ENCODE data around the gene SYT1.

The SYT1 gene

DNA sequence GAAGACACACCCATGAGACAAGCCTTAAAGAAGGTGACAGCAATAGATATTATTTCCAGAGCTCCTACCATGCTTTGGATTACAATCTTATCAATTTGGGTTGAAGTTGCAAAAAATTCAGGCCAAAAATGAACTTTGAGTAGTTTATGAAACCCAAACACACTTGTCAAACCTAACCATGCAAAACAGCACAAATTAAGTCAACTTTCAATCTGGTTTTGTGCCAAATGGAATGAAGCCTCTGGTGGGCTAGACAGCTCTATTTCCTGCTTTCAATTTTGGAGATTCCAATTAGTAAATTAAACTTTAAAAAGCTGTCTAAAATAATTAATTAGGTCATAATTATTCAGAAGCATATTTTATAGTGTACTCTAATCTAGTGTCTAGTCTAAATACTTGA lies 203.4 kb downstream of the SYT1 start:
- DNase-seq: no peak

DNA sequence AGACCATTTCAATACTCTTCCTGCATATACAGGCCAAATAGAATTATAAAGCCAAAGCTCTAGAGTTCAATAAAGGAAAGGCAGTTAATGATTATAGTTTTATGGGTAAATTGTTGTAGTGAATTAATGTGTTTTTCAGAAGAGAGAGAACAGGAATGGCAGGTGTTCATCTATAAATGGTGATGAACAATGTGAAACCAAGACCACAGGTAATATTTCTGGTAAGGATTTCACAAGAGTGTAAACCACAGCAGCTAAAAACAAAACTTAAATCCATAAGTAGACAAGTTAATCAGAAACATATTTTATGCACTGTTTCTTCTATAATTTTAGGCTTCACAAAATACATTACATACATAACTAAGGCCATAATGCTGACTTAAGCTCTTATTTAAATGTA lies 204.4 kb downstream of the SYT1 start:
- DNase-seq: no peak

DNA sequence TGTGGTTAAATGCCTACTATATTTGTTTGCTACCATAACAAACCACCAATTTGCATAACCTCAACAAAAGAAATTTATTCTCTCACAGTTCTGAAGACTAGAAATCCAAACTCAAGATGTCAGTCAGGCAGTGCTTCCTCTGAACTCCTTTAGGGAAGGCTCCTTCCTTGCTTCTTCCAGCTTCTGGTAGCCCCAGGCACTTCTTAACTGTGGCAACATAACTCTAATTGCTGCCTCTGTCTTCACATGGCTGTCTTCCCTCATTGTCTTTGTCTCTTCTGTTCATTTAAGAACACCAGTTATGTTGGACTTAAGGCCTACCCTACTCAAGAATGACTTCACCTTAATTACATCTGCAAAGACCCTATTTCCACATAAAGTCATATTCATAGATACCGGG lies 206.9 kb downstream of the SYT1 start:
- no peak for DNase-seq

DNA sequence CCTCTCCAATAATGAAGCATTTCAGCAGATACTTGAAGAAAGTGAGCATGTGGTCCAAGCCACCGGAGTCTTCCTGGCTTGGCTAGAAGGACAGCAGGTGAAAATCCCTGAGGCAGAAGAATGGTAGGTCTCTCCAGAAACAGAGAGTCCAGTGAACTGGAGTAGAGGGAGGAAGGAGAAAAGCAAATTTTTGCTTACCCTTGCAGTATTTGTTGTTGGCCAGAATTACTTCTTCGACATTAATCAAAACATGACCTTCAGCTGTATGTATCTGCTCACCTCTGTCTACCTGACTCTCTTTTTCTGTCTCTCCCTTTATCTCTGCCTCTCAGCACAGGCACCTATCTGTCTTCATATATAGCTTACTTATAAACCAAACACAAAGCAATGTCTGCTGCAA lies 208.9 kb downstream of the SYT1 start:
- no peak for DNase-seq

- no peak for DNase-seq
These were observed 218.0 kb downstream of the SYT1 start for GRCh38 chr12:79082595-79082994.

DNA sequence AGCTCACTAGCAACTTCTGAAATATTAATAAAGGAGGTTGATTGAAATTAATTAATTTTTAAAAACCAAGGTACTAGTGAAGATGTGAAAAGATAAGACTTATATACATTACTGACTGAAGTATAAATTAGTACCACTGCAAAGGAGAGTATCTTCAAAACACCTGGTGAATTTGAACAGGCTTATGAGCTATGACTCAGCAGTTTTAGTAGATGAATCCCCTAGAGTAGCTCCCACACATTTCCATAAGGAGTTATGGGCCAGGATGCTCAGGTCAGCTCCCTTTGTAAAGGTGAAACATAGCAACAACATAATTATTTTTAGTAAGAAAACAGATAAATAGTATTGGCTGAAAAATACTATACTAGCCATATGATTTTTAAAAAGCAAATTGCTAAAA lies 218.6 kb downstream of the SYT1 start:
- DNase-seq: no peak

GRCh38 chr12:79085106-79085682 lies 220.6 kb downstream of the SYT1 start:
- no peak for DNase-seq

GRCh38 chr12:79086541-79087296 lies 222.1 kb downstream of the SYT1 start:
- DNase-seq: no peak

GRCh38 chr12:79098530-79098929 lies 234.0 kb downstream of the SYT1 start:
- DNase-seq: no peak

- DNase-seq: no peak
These were observed 244.4 kb downstream of the SYT1 start for GRCh38 chr12:79108962-79109361.

- no peak for DNase-seq
These were observed 250.3 kb downstream of the SYT1 start for GRCh38 chr12:79114896-79115295.

DNA sequence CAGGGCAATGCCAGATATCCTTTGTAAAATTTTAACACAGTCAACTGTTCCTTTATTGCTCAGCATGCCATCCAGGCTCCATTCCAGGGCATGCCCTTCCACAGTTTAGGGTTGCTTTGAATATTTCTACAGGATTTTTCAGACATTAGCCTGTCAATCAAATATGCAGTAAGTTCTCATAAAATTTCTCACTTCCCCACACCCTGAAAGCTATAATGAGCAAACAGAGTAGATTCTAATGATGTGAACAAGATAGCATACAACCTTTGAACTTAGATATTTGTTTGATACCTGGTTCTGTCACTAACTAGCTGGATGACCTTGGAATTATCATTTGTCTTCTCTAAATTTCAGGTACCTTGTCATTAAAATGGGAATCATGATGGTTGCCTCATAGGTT lies 251.2 kb downstream of the SYT1 start:
- no peak for DNase-seq

GRCh38 chr12:79119796-79120195 lies 255.2 kb downstream of the SYT1 start:
- DNase-seq: no peak

DNA sequence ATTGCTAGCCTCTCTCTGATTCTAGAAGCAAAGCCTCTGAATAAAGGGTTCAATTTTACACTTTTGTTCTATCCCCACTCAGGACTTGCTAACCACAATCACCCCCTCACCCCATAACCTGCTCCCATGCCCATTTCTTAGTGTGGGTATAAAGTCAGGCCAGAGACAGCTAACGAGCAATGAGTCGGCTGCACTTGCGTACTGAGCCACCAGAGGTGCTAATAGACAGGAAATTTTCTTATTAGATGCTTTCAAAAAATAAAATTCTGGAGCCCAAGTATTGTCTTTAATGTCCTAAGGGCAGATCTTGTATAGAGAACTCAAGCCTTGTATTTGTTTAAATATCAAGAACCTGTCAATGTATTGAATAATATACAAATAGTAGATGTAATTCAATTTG lies 256.9 kb downstream of the SYT1 start:
- DNase-seq: no peak

DNA sequence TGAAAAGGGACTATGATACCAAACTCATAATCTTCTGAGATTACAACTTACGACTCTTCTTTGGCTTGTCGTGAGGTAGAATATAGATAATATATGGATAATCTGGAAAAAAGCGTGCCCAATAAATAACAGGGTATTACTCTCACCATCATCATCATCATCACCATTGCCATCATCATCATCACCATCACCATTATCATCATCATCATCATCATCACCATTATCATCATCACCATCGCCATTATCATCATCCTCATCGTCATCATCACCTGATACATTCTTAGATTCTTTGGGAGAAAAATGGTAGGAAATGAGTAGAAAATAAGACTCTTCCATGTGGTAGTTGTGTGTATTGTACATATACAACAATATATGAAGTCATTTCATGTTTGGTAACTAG lies 259.8 kb downstream of the SYT1 start:
- no peak for DNase-seq

- no peak for DNase-seq
These were observed 260.8 kb downstream of the SYT1 start for GRCh38 chr12:79125358-79125757.

- DNase-seq: no peak
These were observed 262.7 kb downstream of the SYT1 start for GRCh38 chr12:79127271-79127751.

DNA sequence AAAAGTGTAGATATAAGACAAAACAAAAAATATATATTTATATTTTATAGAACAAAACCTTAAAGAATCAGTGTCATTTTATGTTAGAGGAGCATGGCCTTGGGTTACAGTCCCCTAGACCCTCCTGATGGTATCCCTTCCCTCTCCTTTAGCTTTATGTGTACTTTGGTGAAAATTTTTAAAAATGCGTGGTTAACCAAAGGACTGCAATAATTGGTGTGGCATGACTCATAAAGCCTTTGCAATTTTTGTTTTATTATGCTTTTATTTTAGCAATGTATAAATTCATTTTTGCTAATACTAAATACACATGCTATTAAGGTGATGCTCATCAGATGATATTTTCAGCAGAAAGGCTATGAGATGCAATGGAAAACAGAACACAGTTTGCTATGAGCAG lies 264.4 kb downstream of the SYT1 start:
- no peak for DNase-seq

DNA sequence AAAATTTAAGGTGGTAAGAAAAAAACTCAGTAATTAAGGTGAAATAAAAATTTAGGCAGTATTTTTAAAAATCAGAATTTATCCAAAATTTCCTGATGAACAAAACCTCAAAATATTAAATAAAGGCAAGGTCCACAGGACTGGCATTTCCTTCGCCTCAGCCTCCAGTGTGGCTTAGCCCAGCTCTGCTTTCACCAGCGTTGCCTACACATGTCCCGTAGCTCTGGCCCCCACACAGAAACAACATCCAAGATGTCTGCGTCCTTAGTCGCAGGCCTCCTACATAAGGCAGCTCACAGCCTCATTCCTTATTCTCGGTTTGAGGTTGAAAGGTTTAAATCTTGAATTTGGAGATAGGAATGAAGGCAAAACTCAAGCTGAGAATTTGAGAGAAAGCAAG lies 274.3 kb downstream of the SYT1 start:
- no peak for DNase-seq

GRCh38 chr12:79140711-79141110 lies 276.1 kb downstream of the SYT1 start:
- DNase-seq: no peak

DNA sequence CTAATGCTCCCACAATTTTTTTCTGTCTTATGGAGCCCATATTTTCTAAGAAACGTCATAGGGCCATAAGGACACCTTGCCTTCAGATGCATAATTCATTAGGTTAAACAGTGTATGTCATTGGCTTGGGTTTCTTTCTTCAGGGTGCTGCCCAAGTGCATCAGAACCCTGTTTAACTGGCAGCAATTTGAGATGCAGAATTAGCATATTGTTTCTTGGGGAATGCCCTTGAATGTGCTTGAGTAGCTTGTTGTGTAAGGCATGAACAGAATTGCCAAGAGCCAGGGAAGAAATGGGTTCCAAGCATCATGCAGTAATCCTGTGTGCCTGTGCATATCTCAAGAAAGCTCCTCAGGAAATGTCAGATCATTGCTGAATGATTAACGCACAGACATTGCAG lies 277.2 kb downstream of the SYT1 start:
- no peak for DNase-seq

GRCh38 chr12:79143803-79144202 lies 279.2 kb downstream of the SYT1 start:
- DNase-seq: no peak

DNA sequence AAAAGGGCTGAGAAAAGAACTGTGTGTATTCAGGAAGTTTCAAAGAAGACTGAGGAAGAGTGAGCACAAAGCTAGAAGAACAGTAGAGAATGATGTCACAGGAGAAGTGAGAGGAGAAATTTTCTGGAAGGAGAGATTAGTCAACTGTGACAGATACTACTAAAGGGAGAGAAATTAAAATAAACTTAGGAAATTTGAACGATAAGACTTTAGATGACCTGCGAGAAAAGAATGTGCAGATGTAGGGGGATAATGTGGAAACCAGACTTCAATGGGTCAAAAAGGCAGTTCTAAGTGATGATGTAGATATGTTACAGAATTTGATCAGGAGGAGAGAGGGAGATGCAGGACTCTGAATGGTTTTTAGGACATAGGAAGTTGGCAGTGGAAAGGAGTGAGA lies 287.4 kb downstream of the SYT1 start:
- no peak for DNase-seq

DNA sequence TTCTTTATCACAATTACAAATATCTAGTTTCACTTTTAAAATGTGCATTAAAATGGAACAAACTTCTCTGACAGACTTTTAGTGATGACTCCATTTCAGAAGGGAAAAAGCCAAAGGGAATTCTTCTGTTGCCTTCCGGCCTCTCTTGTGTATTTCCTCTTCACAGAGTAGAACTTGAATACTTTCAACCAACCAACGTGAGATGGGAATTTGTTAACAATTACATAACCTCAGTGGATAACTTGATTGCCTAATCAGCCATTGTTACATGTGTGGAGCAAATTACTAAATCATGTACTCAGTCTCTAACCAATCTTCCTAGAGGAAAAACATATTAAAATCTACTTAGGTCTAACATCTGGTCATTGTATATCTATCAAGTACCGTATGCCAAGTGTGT lies 291.1 kb downstream of the SYT1 start:
- no peak for DNase-seq
